ENCODE measurements around the gene PPP1R12B.
"Not testable (repeated sequence)": the region's sequence is repeated elsewhere in the genome, so short reads cannot be mapped to it uniquely, and the experiment has no call there.

PPP1R12B gene

GRCh38 chr1:202505356-202505755 is 156.9 kb downstream of the PPP1R12B start:
- ChIA-PET CTCF (interaction anchor here (1.1 to 1.9 kb wide), 6 partner anchors 66 to 182 kb away, joined by 3 to 11 read pairs (median 6); no protein-coding TSS in a partner anchor), POLR2A (no interaction called here)
- TF ChIP-seq ZNF37A (tag by site-specific recombination; IDR thresholded peaks at IDR 0.05): no peak
- no peak for TF ChIP-seq ZBTB6 (tag by site-specific recombination; IDR thresholded peaks at IDR 0.05)
- no peak for TF ChIP-seq TCF7L2 (IDR thresholded peaks at IDR 0.05; ENCODE audit: borderline replicate concordance, low read depth, low read length)
- TF ChIP-seq PRDM1 (tag by site-specific recombination; IDR thresholded peaks at IDR 0.05): 0 out of 2 replicates have a peak, but pooled peaks have one; percentile 18
- Histone ChIP-seq H3K36me3 (ENCODE audit: control insufficient read depth in 2 of 2, insufficient read depth in 1 of 2, low read length in 2 of 2) (peaks cover 0 to 4% of the 10 kb centered on the region in 2 experiments; a peak in 1 of 3 replicates), H3K4me1 (ENCODE audit: control insufficient read depth, insufficient read depth, low read length) (peaks cover 4% of the 10 kb centered on the region), H3K9me3 (ENCODE audit: control insufficient read depth, insufficient read depth, low read depth, low read length) (no peaks in the 10 kb centered on the region), H3K4me3 (ENCODE audit: low read depth, low read length) (no peak overlapping the region), H3K27ac (ENCODE audit: extremely low read depth, low read depth, low read length) (no peak overlapping the region)

- H3K4me3 ChIP-seq (ENCODE audit: low read depth, low read length); H3K27ac ChIP-seq (ENCODE audit: extremely low read depth, low read depth, low read length); H3K4me1 ChIP-seq (ENCODE audit: control insufficient read depth, insufficient read depth, low read length); POLR2A ChIA-PET; H3K9me3 ChIP-seq (ENCODE audit: control insufficient read depth, insufficient read depth, low read depth, low read length); H3K36me3 ChIP-seq (ENCODE audit: control insufficient read depth in 2 of 2, insufficient read depth in 1 of 2, low read length in 2 of 2): not testable (repeated sequence)
- CTCF ChIA-PET: interaction anchor here (0.6 to 1.8 kb wide), 6 partner anchors 65 to 510 kb away, joined by 3 to 11 read pairs (median 4); no protein-coding TSS in a partner anchor
These were observed 157.5 kb downstream of the PPP1R12B start for GRCh38 chr1:202505880-202506575.

- H3K9me3 ChIP-seq (ENCODE audit: control insufficient read depth, insufficient read depth, low read depth, low read length); H3K4me3 ChIP-seq (ENCODE audit: low read depth, low read length); H3K36me3 ChIP-seq (ENCODE audit: control insufficient read depth in 2 of 2, insufficient read depth in 1 of 2, low read length in 2 of 2); H3K4me1 ChIP-seq (ENCODE audit: control insufficient read depth, insufficient read depth, low read length); POLR2A ChIA-PET; H3K27ac ChIP-seq (ENCODE audit: extremely low read depth, low read depth, low read length): not testable (repeated sequence)
- CTCF ChIA-PET: interaction anchor here (0.7 kb wide), 1 partner anchor 63 kb away, joined by 3 read pairs; no protein-coding TSS in a partner anchor
These were observed 160.4 kb downstream of the PPP1R12B start for GRCh38 chr1:202508863-202509262.

- CTCF ChIA-PET; H3K27ac ChIP-seq (ENCODE audit: extremely low read depth, low read depth, low read length); H3K9me3 ChIP-seq (ENCODE audit: control insufficient read depth, insufficient read depth, low read depth, low read length); POLR2A ChIA-PET; H3K4me1 ChIP-seq (ENCODE audit: control insufficient read depth, insufficient read depth, low read length); H3K36me3 ChIP-seq (ENCODE audit: control insufficient read depth in 2 of 2, insufficient read depth in 1 of 2, low read length in 2 of 2); H3K4me3 ChIP-seq (ENCODE audit: low read depth, low read length): not testable (repeated sequence)
These were observed 165.4 kb downstream of the PPP1R12B start for GRCh38 chr1:202513875-202514274.

- Histone ChIP-seq H3K36me3 (ENCODE audit: control insufficient read depth in 2 of 2, insufficient read depth in 1 of 2, low read length in 2 of 2) (no peaks in the 10 kb centered on the region), H3K9me3 (ENCODE audit: control insufficient read depth, insufficient read depth, low read depth, low read length) (no peaks in the 10 kb centered on the region), H3K4me3 (ENCODE audit: low read depth, low read length) (no peak overlapping the region), H3K27ac (ENCODE audit: extremely low read depth, low read depth, low read length) (no peak overlapping the region), H3K4me1 (ENCODE audit: control insufficient read depth, insufficient read depth, low read length) (no peaks in the 10 kb centered on the region)
- TF ChIP-seq RBAK (tag by site-specific recombination; IDR thresholded peaks at IDR 0.05): no peak
- TF ChIP-seq PRDM10 (tag by site-specific recombination; IDR thresholded peaks at IDR 0.05): no peak
- no peak for TF ChIP-seq ZNF501 (tag by site-specific recombination; IDR thresholded peaks at IDR 0.05)
- TF ChIP-seq ZNF747 (tag by site-specific recombination; IDR thresholded peaks at IDR 0.05): no peak
- TF ChIP-seq ZNF433 (tag by site-specific recombination; IDR thresholded peaks at IDR 0.05; ENCODE audit: low read depth): no peak
- no peak for TF ChIP-seq ZNF830 (tag by site-specific recombination; IDR thresholded peaks at IDR 0.05; ENCODE audit: low read depth)
- no peak for TF ChIP-seq ZNF132 (tag by site-specific recombination; IDR thresholded peaks at IDR 0.05; ENCODE audit: borderline replicate concordance)
- TF ChIP-seq ZBTB6 (tag by site-specific recombination; IDR thresholded peaks at IDR 0.05): no peak
- no peak for TF ChIP-seq ZNF37A (tag by site-specific recombination; IDR thresholded peaks at IDR 0.05)
- TF ChIP-seq ZNF157 (tag by site-specific recombination; IDR thresholded peaks at IDR 0.05): no peak
- no peak for TF ChIP-seq ZNF777 (tag by site-specific recombination; IDR thresholded peaks at IDR 0.05; ENCODE audit: borderline replicate concordance)
- no peak for TF ChIP-seq GFI1B (tag by site-specific recombination; IDR thresholded peaks at IDR 0.05)
- CTCF ChIA-PET: interaction anchor here (0.6 to 1.1 kb wide), 2 partner anchors 60 to 336 kb away, joined by 3 read pairs; no protein-coding TSS in a partner anchor
- POLR2A ChIA-PET: no interaction called here
These were observed 168.0 kb downstream of the PPP1R12B start for GRCh38 chr1:202516434-202516877.

GRCh38 chr1:202517146-202517545 is 168.6 kb downstream of the PPP1R12B start:
- ChIA-PET POLR2A (interaction anchor here (0.7 kb wide), 1 partner anchor 58 kb away, joined by 3 read pairs; no protein-coding TSS in a partner anchor), CTCF (interaction anchor here (1.1 kb wide), 1 partner anchor 59 kb away, joined by 3 read pairs; no protein-coding TSS in a partner anchor)
- H3K36me3 ChIP-seq (ENCODE audit: control insufficient read depth in 2 of 2, insufficient read depth in 1 of 2, low read length in 2 of 2); H3K4me3 ChIP-seq (ENCODE audit: low read depth, low read length); H3K27ac ChIP-seq (ENCODE audit: extremely low read depth, low read depth, low read length); H3K9me3 ChIP-seq (ENCODE audit: control insufficient read depth, insufficient read depth, low read depth, low read length); H3K4me1 ChIP-seq (ENCODE audit: control insufficient read depth, insufficient read depth, low read length): not testable (repeated sequence)
